ENCODE results near the gene GOLGA2.

GRCh38 chr9:128323791-128324190 is 48.0 kb upstream of the GOLGA2 start:
- TF ChIP-seq GATA2 (IDR thresholded peaks at IDR 0.05; ENCODE audit: low read depth, low read length): no peak
- no peak for TF ChIP-seq GATA3 (IDR thresholded peaks at IDR 0.05; ENCODE audit: low read depth, low read length)
